HepG2 (cell line): ENCODE results near the gene GPR39. TPM values are rescaled to one million over a fixed set of nuclear protein-coding genes. Genes with fewer than 3 reads are reported as not detected.

ENCODE experiments used
- ATAC-seq: fragments of 200-7000 bp; cut with Tn5 transposase; 3 replicates; pipeline ENCODE4 v1.9.1; 2020; ENCODE audit warnings: mild to moderate bottlenecking, moderate library complexity
- BruUV-seq: library from RNA; stranded (reverse); fragments of 400-500 nt; replicated peaks from 2 replicates; lab custom pipeline; 2021; lab: Mats Ljungman, UMichigan
- CTCF ChIA-PET: fragments of 300-600 bp; formaldehyde crosslinking; extraction: SDS; loops from one replicate; lab custom pipeline; 2021; ENCODE audit warnings: low total read pairs, inconsistent platforms, low intra/inter-chr PET ratio; lab: Yijun Ruan, JAX
- POLR2A ChIA-PET: fragments of 350-600 bp; sonication (Branson Sonifier 250); formaldehyde crosslinking; loops from one replicate; lab custom pipeline; 2020; ENCODE audit warnings: antibody characterized with exemption, inconsistent platforms; lab: Yijun Ruan, JAX
- DNase-seq: peaks from one replicate; pipeline ENCODE4 v3.0.0-alpha.2; 2015; ENCODE audit warnings: low spot score
- FAIRE-seq: peaks from 3 replicates; lab custom pipeline; 2011; peaks lifted over from hg19 to GRCh38; lab: Jason Lieb, UNC
- H2AFZ ChIP-seq: one replicate; pipeline ENCODE4 v1.6.1; 2011; ENCODE audit warnings: low read length, inconsistent platforms
- H3K27ac ChIP-seq: fragments of 300-600 bp; 3 replicates; pipeline ENCODE4 v1.8.0; 2011; ENCODE audit warnings: mixed run types, mild to moderate bottlenecking, mixed read lengths, low read length, inconsistent platforms; ENCODE audit not compliant: insufficient read depth; ENCODE audit errors: extremely low read length
- H3K27me3 ChIP-seq, 2 experiments: fragments of 200-600 bp in 1 of 2; 2 replicates in 1 of 2; 3 replicates in 1 of 2; pipeline versions ENCODE4 v1.6.0 to v1.8.0; 2011; ENCODE audit warnings: low read length in 2 of 2, mild to moderate bottlenecking in 2 of 2, moderate library complexity in 2 of 2, inconsistent platforms in 1 of 2; ENCODE audit not compliant: insufficient read depth in 2 of 2, control insufficient read depth in 1 of 2
- H3K36me3 ChIP-seq, 2 experiments: fragments of 200-600 bp in 1 of 2; replicated peaks in 1 of 2; 2 replicates in 1 of 2; 3 replicates in 1 of 2; pipeline versions ENCODE4 v1.5.1 to v1.8.0; 2011; ENCODE audit warnings: low read length in 2 of 2, inconsistent platforms in 1 of 2; ENCODE audit not compliant: insufficient read depth in 2 of 2, control insufficient read depth in 1 of 2
- H3K4me1 ChIP-seq: 2 replicates; pipeline ENCODE4 v1.5.1; 2012; ENCODE audit warnings: low read length, inconsistent platforms; ENCODE audit not compliant: insufficient read depth
- H3K4me2 ChIP-seq: 2 replicates; pipeline ENCODE4 v1.6.0; 2011; ENCODE audit warnings: low read depth, low read length, inconsistent platforms
- H3K4me3 ChIP-seq, 3 experiments: fragments of 200-600 bp in 1 of 3; sonication (generic), shearing (Covaris generic) in 1 of 3; replicated peaks in 1 of 3; 2 replicates each; pipeline ENCODE4 v1.5.1; 2011 to 2016; ENCODE audit warnings: low read length in 3 of 3, inconsistent platforms in 2 of 3, low read depth in 2 of 3, mild to moderate bottlenecking in 2 of 3, control low read depth in 1 of 3, mixed read lengths in 1 of 3; ENCODE audit not compliant: insufficient read depth in 1 of 3
- H3K79me2 ChIP-seq: one replicate; pipeline ENCODE4 v1.6.1; 2011; ENCODE audit warnings: low read length, inconsistent platforms; ENCODE audit not compliant: insufficient read depth
- H3K9ac ChIP-seq: 2 replicates; pipeline ENCODE4 v1.6.0; 2011; ENCODE audit warnings: mild to moderate bottlenecking, low read depth, low read length, inconsistent platforms; ENCODE audit not compliant: insufficient read depth
- H3K9me3 ChIP-seq: 2 replicates; pipeline ENCODE4 v1.5.1; 2012; ENCODE audit warnings: mild to moderate bottlenecking, low read length
- H4K20me1 ChIP-seq: 2 replicates; pipeline ENCODE4 v1.6.0; 2011; ENCODE audit warnings: inconsistent platforms, mild to moderate bottlenecking, low read length, moderate library complexity; ENCODE audit not compliant: insufficient read depth
- CEBPB ChIP-seq: IDR thresholded peaks from 2 replicates; pipeline ENCODE4 v1.6.1; 2011; ENCODE audit warnings: low read depth, low read length, improper control_type of control experiment, borderline replicate concordance
- ELF1 ChIP-seq: sonication (generic); formaldehyde crosslinking; IDR thresholded peaks from 2 replicates; pipeline ENCODE4 v1.4.0; 2020; ENCODE audit warnings: missing genetic modification reagents
- FOXP1 ChIP-seq, 2 experiments: fragments of 450-650 bp in 1 of 2; IDR thresholded peaks; 2 replicates each; pipeline ENCODE4 v1.6.1; 2017 to 2018; ENCODE audit warnings: antibody characterized with exemption in 1 of 2
- HNRNPL ChIP-seq: fragments of 200-400 bp; formaldehyde crosslinking; IDR thresholded peaks from 2 replicates; pipeline ENCODE4 v1.6.1; 2017; ENCODE audit warnings: mild to moderate bottlenecking, low read depth, low read length
- POLR2A ChIP-seq, 2 experiments: IDR thresholded peaks; 2 replicates each; pipeline ENCODE4 v1.6.1; 2011; ENCODE audit warnings: low read depth in 2 of 2, low read length in 2 of 2, mild to moderate bottlenecking in 1 of 2, moderate library complexity in 1 of 2; ENCODE audit not compliant: insufficient read depth in 1 of 2
- YY1 ChIP-seq: IDR thresholded peaks from 2 replicates; pipeline ENCODE4 v1.6.1; 2011; ENCODE audit warnings: low read length, low read depth, moderate library complexity, mild to moderate bottlenecking; ENCODE audit not compliant: insufficient read depth, insufficient replicate concordance
- WGBS: methylation state at CpG from one replicate; pipeline ENCODE4 v1.1.6; 2017; ENCODE audit warnings: low lambda C conversion rate; 5-methylcytosine and 5-hydroxymethylcytosine counted together
- in situ Hi-C: cut with HindIII; loops from 2 replicates; pipeline ENCODE4 v1.10.0; 2017; ENCODE audit warnings: low pct_unique_long_range_greater_than_20kb; ENCODE audit not compliant: extremely low pct_ligation_motif_present
- intact Hi-C: fragments of 100-400 bp; cut with micrococcal nuclease; formaldehyde crosslinking; loops from one replicate; pipeline ENCODE4 v1.10.0; 2022; ENCODE audit not compliant: unreplicated experiment
- polyA plus RNA-seq, 8 experiments: library from polyadenylated mRNA; depleted of rRNA in 3 of 8; stranded (reverse) in 7 of 8; unstranded in 1 of 8; fragments of >200 nt; fragmentation: Illumina TruSeq in 4 of 8; extraction: Trizol in 4 of 8; gene quantifications; 2 replicates each; pipeline versions ENCODE4 v1.2.1 to v1.2.3, GENCODE V29; 2011 to 2016; ENCODE audit warnings: low read depth in 4 of 8, missing spikeins in 1 of 8, mixed read lengths in 1 of 8; ENCODE audit not compliant: insufficient read depth in 1 of 8
- total RNA-seq, 5 experiments: library from RNA; depleted of rRNA; stranded (reverse); fragments of >200 nt; fragmentation: Illumina TruSeq; extraction: Trizol; gene quantifications; 2 replicates each; pipeline ENCODE4 v1.2.3, GENCODE V29; 2016; ENCODE audit warnings: low read depth in 1 of 5
- TF ChIP-seq, protein P1 (sequence below): sonication (generic); formaldehyde crosslinking; IDR thresholded peaks from 2 replicates; pipeline ENCODE4 v1.4.0; 2020; ENCODE audit warnings: mild to moderate bottlenecking, missing genetic modification reagents
- TF ChIP-seq, protein P2 (sequence below): IDR thresholded peaks from 2 replicates; pipeline ENCODE4 v1.6.1; 2016; ENCODE audit warnings: control low read depth
- TF ChIP-seq, protein P3 (sequence below): IDR thresholded peaks from 2 replicates; pipeline ENCODE4 v1.6.1; 2016; ENCODE audit warnings: mild to moderate bottlenecking, missing biosample characterization, missing genetic modification reagents

Gene GPR39
- total and polyA plus RNA-seq, 2 of the 13 experiments (the other 11 are each of a cell fraction or from before 2014, with no cell fraction given): 0.16 to 0.62 TPM

DNA sequence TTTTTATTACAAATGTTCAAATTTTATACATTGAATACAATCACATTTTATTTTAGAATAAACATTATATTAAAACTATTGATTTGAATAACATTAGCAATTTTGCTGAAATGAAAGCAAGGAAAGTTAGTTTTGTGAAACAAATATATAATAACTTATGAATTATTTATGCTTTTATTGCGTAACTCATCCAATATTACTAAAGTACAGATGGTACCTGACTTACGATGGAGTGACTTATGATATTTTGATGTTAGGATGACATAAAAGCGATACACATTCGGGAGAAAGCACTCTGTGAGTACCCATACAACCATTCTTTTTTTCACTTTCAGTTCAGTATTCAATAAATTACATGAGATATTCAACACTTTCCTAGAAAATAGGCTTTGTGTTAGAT lies 26.5 kb downstream of the GPR39 start:
- TF ChIP-seq CEBPB (peak; percentile 65; the same call in 1 of the 2 replicates), HNRNPL (no peak)
- POLR2A ChIA-PET: no interaction called here
- Histone ChIP-seq H4K20me1 (no peaks in the 10 kb centered on the region), H3K9me3 (no peaks in the 10 kb centered on the region), H3K4me3 (no peak overlapping the region), H3K36me3 (no peaks in the 10 kb centered on the region), H3K4me1 (peaks cover 26% of the 10 kb centered on the region), H3K9ac (no peak overlapping the region), H3K4me2 (no peak overlapping the region), H3K27me3 (no peaks in the 10 kb centered on the region), H3K79me2 (no peaks in the 10 kb centered on the region), H2AFZ (no peak overlapping the region), H3K27ac (no peak overlapping the region)
- no TSS peak for BruUV-seq
- DNase-seq: no peak
- intact Hi-C loops: no loop called here
- in situ Hi-C loops: no loop called here
- CTCF ChIA-PET: no interaction called here
- FAIRE-seq: no peak
- 38% methylated on average over 4 of the region's 4 CpGs for WGBS
- no peak for ATAC-seq

DNA sequence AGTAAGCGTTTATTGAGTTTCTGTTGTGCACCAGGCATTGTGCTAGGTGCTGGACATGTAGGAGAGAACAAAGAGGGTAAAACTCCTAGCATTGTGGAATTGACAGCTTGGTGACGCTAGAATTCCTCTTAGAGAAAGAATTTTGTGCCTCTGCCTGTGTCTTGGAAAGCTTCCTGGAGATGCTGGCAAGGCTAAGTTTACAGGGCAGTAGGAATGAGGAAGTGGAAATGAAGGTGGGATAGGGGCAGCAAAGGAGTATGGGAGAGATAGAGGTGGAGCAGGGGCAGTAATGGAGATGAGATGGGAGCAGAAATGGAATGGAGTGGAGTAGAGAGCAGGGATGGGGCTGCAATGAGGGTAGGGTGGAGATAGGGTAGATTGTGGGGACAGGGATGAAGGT lies 29.8 kb downstream of the GPR39 start:
- FAIRE-seq (no peak), DNase-seq (no peak), ATAC-seq (no peak)
- H3K27ac ChIP-seq: no peak overlapping the region
- ChIA-PET CTCF (no interaction called here), POLR2A (no interaction called here)
- in situ Hi-C loops: no loop called here
- H3K9ac ChIP-seq: no peak overlapping the region
- no peak overlapping the region for H3K4me2 ChIP-seq
- no TSS peak for BruUV-seq
- no peaks in the 10 kb centered on the region for H3K9me3 ChIP-seq
- WGBS: 54% methylated on average over 2 of the region's 2 CpGs
- no peaks in the 10 kb centered on the region for H4K20me1 ChIP-seq
- no peak overlapping the region for H2AFZ ChIP-seq
- no peaks in the 10 kb centered on the region for H3K36me3 ChIP-seq
- intact Hi-C loops: no loop called here
- H3K4me3 ChIP-seq: no peak overlapping the region
- H3K79me2 ChIP-seq: no peaks in the 10 kb centered on the region
- H3K27me3 ChIP-seq: no peaks in the 10 kb centered on the region
- no peaks in the 10 kb centered on the region for H3K4me1 ChIP-seq
- TF ChIP-seq POLR2A (IDR thresholded peaks at IDR 0.05; ENCODE audit: insufficient read depth in 1 of 2, low read depth in 2 of 2, low read length in 2 of 2): no peak
- TF ChIP-seq, protein P1, sequence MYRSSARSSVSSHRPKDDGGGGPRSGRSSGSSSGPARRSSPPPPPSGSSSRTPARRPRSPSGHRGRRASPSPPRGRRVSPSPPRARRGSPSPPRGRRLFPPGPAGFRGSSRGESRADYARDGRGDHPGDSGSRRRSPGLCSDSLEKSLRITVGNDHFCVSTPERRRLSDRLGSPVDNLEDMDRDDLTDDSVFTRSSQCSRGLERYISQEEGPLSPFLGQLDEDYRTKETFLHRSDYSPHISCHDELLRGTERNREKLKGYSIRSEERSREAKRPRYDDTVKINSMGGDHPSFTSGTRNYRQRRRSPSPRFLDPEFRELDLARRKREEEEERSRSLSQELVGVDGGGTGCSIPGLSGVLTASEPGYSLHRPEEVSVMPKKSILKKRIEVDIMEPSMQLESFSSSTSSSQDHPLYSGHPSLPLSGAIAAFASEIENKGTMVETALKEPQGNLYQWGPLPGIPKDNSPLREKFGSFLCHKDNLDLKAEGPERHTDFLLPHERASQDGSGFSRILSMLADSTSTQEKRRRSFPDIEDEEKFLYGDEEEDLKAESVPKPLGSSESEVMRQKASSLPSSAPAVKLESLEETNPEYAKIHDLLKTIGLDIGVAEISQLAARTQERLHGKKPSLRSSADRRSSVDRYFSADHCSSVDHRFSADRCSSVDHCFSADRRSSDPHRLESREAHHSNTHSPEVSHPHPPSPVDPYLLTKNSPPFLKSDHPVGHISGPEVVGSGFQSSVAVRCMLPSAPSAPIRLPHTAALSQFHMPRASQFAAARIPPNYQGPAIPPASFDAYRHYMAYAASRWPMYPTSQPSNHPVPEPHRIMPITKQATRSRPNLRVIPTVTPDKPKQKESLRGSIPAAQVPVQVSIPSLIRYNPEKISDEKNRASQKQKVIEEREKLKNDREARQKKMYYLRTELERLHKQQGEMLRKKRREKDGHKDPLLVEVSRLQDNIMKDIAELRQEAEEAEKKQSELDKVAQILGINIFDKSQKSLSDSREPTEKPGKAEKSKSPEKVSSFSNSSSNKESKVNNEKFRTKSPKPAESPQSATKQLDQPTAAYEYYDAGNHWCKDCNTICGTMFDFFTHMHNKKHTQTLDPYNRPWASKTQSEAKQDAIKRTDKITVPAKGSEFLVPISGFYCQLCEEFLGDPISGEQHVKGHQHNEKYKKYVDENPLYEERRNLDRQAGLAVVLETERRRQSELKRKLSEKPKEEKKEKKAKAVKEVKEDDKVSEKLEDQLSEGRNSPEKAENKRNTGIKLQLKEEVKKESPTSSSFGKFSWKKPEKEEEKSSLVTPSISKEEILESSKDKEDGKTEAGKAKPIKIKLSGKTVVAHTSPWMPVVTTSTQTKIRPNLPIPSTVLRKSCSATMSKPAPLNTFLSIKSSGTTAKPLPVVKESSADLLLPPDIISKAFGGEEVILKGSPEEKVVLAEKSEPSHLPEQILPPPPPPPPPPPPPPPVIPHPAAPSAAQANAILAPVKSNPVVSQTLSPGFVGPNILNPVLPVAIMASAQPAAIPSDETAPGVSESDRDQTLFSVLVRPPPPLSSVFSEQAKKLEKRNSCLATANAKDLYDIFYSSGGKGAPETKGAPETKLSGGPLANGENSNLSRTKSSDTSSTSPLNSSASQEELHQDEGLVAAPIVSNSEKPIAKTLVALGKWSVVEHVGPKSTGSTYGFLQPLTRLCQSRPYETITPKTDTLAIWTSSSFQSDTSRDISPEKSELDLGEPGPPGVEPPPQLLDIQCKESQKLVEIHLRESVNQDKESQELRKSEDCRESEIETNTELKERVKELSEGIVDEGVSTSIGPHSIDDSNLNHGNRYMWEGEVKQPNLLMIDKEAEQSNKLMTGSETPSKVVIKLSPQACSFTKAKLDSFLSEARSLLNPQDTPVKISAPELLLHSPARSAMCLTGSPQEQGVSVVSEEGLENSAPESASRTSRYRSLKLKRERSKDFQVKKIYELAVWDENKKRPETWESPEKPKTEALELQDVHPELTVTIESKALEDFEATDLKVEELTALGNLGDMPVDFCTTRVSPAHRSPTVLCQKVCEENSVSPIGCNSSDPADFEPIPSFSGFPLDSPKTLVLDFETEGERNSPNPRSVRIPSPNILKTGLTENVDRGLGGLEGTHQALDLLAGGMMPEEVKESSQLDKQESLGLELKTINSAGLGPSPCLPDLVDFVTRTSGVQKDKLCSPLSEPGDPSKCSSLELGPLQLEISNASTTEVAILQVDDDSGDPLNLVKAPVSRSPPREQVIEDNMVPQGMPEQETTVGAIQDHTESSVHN (CRISPR knock-in tag): no peak
- TF ChIP-seq YY1: no peak
- TF ChIP-seq ELF1 (CRISPR knock-in tag): no peak
- TF ChIP-seq, protein P2, sequence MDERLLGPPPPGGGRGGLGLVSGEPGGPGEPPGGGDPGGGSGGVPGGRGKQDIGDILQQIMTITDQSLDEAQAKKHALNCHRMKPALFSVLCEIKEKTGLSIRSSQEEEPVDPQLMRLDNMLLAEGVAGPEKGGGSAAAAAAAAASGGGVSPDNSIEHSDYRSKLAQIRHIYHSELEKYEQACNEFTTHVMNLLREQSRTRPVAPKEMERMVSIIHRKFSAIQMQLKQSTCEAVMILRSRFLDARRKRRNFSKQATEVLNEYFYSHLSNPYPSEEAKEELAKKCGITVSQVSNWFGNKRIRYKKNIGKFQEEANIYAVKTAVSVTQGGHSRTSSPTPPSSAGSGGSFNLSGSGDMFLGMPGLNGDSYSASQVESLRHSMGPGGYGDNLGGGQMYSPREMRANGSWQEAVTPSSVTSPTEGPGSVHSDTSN (CRISPR knock-in tag): no peak
- 0 out of 2 replicates have a peak, but pooled peaks have one; percentile 11 for TF ChIP-seq FOXP1 (IDR thresholded peaks at IDR 0.05)
- TF ChIP-seq FOXP1 (CRISPR knock-in tag; IDR thresholded peaks at IDR 0.05): no peak
- TF ChIP-seq, protein P3, sequence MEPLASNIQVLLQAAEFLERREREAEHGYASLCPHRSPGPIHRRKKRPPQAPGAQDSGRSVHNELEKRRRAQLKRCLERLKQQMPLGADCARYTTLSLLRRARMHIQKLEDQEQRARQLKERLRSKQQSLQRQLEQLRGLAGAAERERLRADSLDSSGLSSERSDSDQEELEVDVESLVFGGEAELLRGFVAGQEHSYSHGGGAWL: no peak
